GM12878 (cell line): ENCODE data around the gene RIPPLY2. TPM values are rescaled to one million over a fixed set of nuclear protein-coding genes. Genes with fewer than 3 reads are reported as not detected.

Experiments
- ATF2 ChIP-seq: IDR thresholded peaks from 2 replicates; pipeline ENCODE4 v1.6.1; 2012; ENCODE audit warnings: low read length, inconsistent platforms
- BRCA1 ChIP-seq: IDR thresholded peaks from 2 replicates; pipeline ENCODE4 v1.6.1; 2011; ENCODE audit warnings: low read depth, low read length, improper control_type of control experiment
- E2F4 ChIP-seq: IDR thresholded peaks from 2 replicates; pipeline ENCODE4 v1.6.1; 2012; ENCODE audit warnings: low read depth, low read length, improper control_type of control experiment
- E2F8 ChIP-seq: fragments of 450-650 bp; IDR thresholded peaks from 2 replicates; pipeline ENCODE4 v1.6.1; 2018; ENCODE audit warnings: mild to moderate bottlenecking, low read depth, moderate library complexity; ENCODE audit not compliant: partially characterized antibody
- EGR1 ChIP-seq, 2 experiments: IDR thresholded peaks; 1 replicate in 1 of 2; 2 replicates in 1 of 2; pipeline ENCODE4 v1.6.1; 2011 to 2012; ENCODE audit warnings: low read depth in 2 of 2, low read length in 2 of 2, borderline replicate concordance in 1 of 2, mild to moderate bottlenecking in 1 of 2, moderate library complexity in 1 of 2
- EP300 ChIP-seq, 2 experiments: fragments of 150-350 bp in 1 of 2; IDR thresholded peaks; 2 replicates each; pipeline ENCODE4 v1.6.1; 2011 to 2012; ENCODE audit warnings: low read depth in 2 of 2, low read length in 2 of 2, borderline replicate concordance in 1 of 2, improper control_type of control experiment in 1 of 2, inconsistent platforms in 1 of 2; ENCODE audit not compliant: control insufficient read depth in 1 of 2
- FOXK2 ChIP-seq: fragments of 450-650 bp; IDR thresholded peaks from 2 replicates; pipeline ENCODE4 v1.6.1; 2017; ENCODE audit warnings: mild to moderate bottlenecking, moderate library complexity
- GATAD2B ChIP-seq: fragments of 450-650 bp; conservative IDR thresholded peaks from 2 replicates; pipeline ENCODE4 v1.6.1; 2017; ENCODE audit warnings: low read depth, mild to moderate bottlenecking, moderate library complexity
- NBN ChIP-seq: fragments of 450-650 bp; IDR thresholded peaks from 2 replicates; pipeline ENCODE4 v1.6.1; 2016
- RAD51 ChIP-seq: fragments of 450-650 bp; IDR thresholded peaks from 2 replicates; pipeline ENCODE4 v1.6.1; 2016; ENCODE audit warnings: moderate library complexity, mild to moderate bottlenecking, inconsistent platforms
- RBBP5 ChIP-seq: fragments of 200-600 bp; sonication (generic); conservative IDR thresholded peaks from 2 replicates; pipeline ENCODE4 v1.6.1; 2016
- RELA ChIP-seq: fragments of 450-650 bp; IDR thresholded peaks from 2 replicates; pipeline ENCODE4 v1.8.0; 2014; ENCODE audit warnings: borderline replicate concordance; ENCODE audit not compliant: partially characterized antibody
- SIN3A ChIP-seq: IDR thresholded peaks from 2 replicates; pipeline ENCODE4 v1.6.1; 2012; ENCODE audit warnings: low read depth, low read length, improper control_type of control experiment
- SREBF2 ChIP-seq: IDR thresholded peaks from 2 replicates; pipeline ENCODE4 v1.6.1; 2012; ENCODE audit warnings: mild to moderate bottlenecking, low read length
- TCF7 ChIP-seq: IDR thresholded peaks from 2 replicates; pipeline ENCODE4 v1.6.1; 2014; ENCODE audit warnings: antibody characterized with exemption, borderline replicate concordance
- ZBTB4 ChIP-seq: fragments of 450-650 bp; formaldehyde crosslinking; IDR thresholded peaks from 2 replicates; pipeline ENCODE4 v1.4.0; 2022; ENCODE audit warnings: mild to moderate bottlenecking, moderate library complexity
- ZZZ3 ChIP-seq: IDR thresholded peaks from 2 replicates; pipeline ENCODE4 v1.6.1; 2011; ENCODE audit warnings: low read depth; ENCODE audit not compliant: control insufficient read depth, insufficient read length
- polyA plus RNA-seq, 11 experiments: library from polyadenylated mRNA; depleted of rRNA in 4 of 11; unstranded in 6 of 11; stranded (reverse) in 5 of 11; fragments of >200 nt; fragmentation: Nextera tagmentation in 4 of 11; fragmentation: Illumina TruSeq in 1 of 11; extraction: Ambion mirVana in 4 of 11; extraction: Trizol in 1 of 11; gene quantifications; 1 replicate in 1 of 11; 2 replicates in 10 of 11; pipeline versions ENCODE4 v1.2.1 to v1.2.3, GENCODE V29; 2011 to 2016; ENCODE audit warnings: inconsistent platforms in 2 of 11, missing spikeins in 2 of 11, low read depth in 1 of 11
- total RNA-seq, 4 experiments: library from RNA; depleted of rRNA in 3 of 4; stranded (reverse); fragments of >200 nt in 3 of 4; fragmentation: Illumina TruSeq in 1 of 4; extraction: Trizol in 1 of 4; gene quantifications; 2 replicates each; pipeline versions ENCODE4 v1.2.1 to v1.2.3, GENCODE V29; 2013 to 2021

RIPPLY2 gene
- total and polyA plus RNA-seq, 10 of the 15 experiments (the other 5 are each of a cell fraction or from before 2014, with no cell fraction given): 0.09 to 0.51 (median 0.17) TPM; not detected in 7

GRCh38 chr6:83859410-83860358, 6.5 kb downstream of the RIPPLY2 start, which contains the start of gene CYB5R4 (continued):
- no peak for TF ChIP-seq E2F4
- TF ChIP-seq ZZZ3: no peak
- TF ChIP-seq EP300 (IDR thresholded peaks at IDR 0.05; ENCODE audit: borderline replicate concordance in 1 of 2, control insufficient read depth in 1 of 2, low read depth in 2 of 2, low read length in 2 of 2): 0 out of 4 replicates have a peak, but pooled peaks of 1 of the 2 experiments have one; percentile 14
- no peak for TF ChIP-seq RAD51
- peak; percentile 99 for TF ChIP-seq TCF7
- TF ChIP-seq RELA: peak; percentile 65
- TF ChIP-seq GATAD2B: peak; percentile 97
- TF ChIP-seq BRCA1: no peak
- TF ChIP-seq RBBP5: no peak
- peak; percentile 81; the same call in 1 of the 2 replicates for TF ChIP-seq NBN
- TF ChIP-seq E2F8: peak; percentile 83
- TF ChIP-seq ATF2: no peak
- TF ChIP-seq FOXK2: no peak
- TF ChIP-seq EGR1 (IDR thresholded peaks at IDR 0.05; ENCODE audit: borderline replicate concordance in 1 of 2, low read depth in 2 of 2, low read length in 2 of 2): peak in 1 of 2 experiments; percentile 81; a peak in 1 of 3 replicates
- no peak for TF ChIP-seq SREBF2
- peak; percentile 100 for TF ChIP-seq SIN3A
- no peak for TF ChIP-seq ZBTB4
